Thyroid gland (tissue), 4 donors: ENCODE measurements around the gene PLEKHA8. TPM values are rescaled to one million over a fixed set of nuclear protein-coding genes. Genes with fewer than 3 reads are reported as not detected.

ENCODE experiments used
- DNase-seq, 2 donors: peaks; one replicate each; pipeline ENCODE4 v3.0.0-alpha.2; 2019
- H3K27ac ChIP-seq, 3 donors: fragments of 200-600 bp; sonication (generic); 1 replicate in 2 of 3; 2 replicates in 1 of 3; pipeline ENCODE4 v1.5.1; 2016 to 2019; ENCODE audit warnings: mild to moderate bottlenecking in 1 of 3, moderate library complexity in 1 of 3
- H3K27me3 ChIP-seq: fragments of 200-600 bp; sonication (generic); one replicate; pipeline ENCODE4 v1.5.1; 2019
- H3K36me3 ChIP-seq, 2 donors: fragments of 200-600 bp; sonication (generic); one replicate each; pipeline ENCODE4 v1.5.1; 2016 to 2019
- H3K4me1 ChIP-seq, 2 donors: fragments of 200-600 bp; sonication (generic); one replicate each; pipeline ENCODE4 v1.5.1; 2017 to 2019
- H3K4me3 ChIP-seq, 3 donors: fragments of 200-600 bp; sonication (generic); replicated peaks in 1 of 3; 1 replicate in 2 of 3; 2 replicates in 1 of 3; pipeline ENCODE4 v1.5.1; 2016; ENCODE audit warnings: mild to moderate bottlenecking in 1 of 3
- H3K9me3 ChIP-seq: fragments of 200-600 bp; sonication (generic); one replicate; pipeline ENCODE4 v1.5.1; 2017
- POLR2A ChIP-seq, 2 donors: fragments of 450-650 bp; IDR thresholded peaks; one replicate each; pipeline ENCODE4 v1.6.1; 2017; ENCODE audit warnings: antibody characterized with exemption in 2 of 2, mild to moderate bottlenecking in 2 of 2, moderate library complexity in 1 of 2
- WGBS, 2 donors: methylation state at CpG; one replicate each; pipeline ENCODE4 v1.1.5; 2017; 5-methylcytosine and 5-hydroxymethylcytosine counted together
- intact Hi-C: fragments of 100-400 bp; cut with DNase I; formaldehyde crosslinking; loops from one replicate; pipeline ENCODE4 v1.15.1; 2023
- total RNA-seq, 4 donors: library from RNA; depleted of rRNA; stranded (reverse); fragments of >200 nt; gene quantifications; one replicate each; pipeline ENCODE4 v1.2.3, GENCODE V29; 2016
- TF ChIP-seq, protein P1 (sequence below), 6 experiments: fragments of 200-600 bp in 3 of 6; fragments of 450-650 bp in 3 of 6; sonication (generic) in 3 of 6; IDR thresholded peaks; one replicate each; pipeline ENCODE4 v1.5.1; 2016 to 2019; ENCODE audit warnings: antibody characterized with exemption in 6 of 6, mild to moderate bottlenecking in 2 of 6, inconsistent platforms in 1 of 6, moderate library complexity in 1 of 6

Gene PLEKHA8
- total RNA-seq, 4 donors from 2014 or later = 7.1 to 13.3 (median 8.8) TPM

DNA sequence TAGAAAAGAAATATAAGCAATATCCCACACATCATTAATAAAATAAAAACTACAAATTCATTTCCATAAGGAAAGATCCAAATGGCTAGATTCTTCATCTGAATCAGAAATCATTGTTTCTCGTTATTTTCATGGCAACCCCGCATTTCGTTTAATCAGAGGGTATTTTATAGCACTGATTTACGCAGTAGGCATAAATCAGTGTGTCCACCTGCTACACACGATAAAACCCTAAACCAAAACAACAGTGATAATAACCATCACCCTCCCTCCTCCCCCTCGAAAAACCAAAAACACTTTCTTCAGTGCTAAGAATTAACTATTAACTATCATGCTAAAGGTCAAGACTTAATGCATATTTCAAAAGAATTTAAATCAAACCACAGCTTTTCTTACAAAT is 18.2 kb upstream of the PLEKHA8 start:
- H3K27me3 ChIP-seq = no peaks in the 10 kb centered on the region
- H3K27ac ChIP-seq = no peak overlapping the region
- TF ChIP-seq POLR2A (IDR thresholded peaks at IDR 0.05) = no peak
- TF ChIP-seq, protein P1, sequence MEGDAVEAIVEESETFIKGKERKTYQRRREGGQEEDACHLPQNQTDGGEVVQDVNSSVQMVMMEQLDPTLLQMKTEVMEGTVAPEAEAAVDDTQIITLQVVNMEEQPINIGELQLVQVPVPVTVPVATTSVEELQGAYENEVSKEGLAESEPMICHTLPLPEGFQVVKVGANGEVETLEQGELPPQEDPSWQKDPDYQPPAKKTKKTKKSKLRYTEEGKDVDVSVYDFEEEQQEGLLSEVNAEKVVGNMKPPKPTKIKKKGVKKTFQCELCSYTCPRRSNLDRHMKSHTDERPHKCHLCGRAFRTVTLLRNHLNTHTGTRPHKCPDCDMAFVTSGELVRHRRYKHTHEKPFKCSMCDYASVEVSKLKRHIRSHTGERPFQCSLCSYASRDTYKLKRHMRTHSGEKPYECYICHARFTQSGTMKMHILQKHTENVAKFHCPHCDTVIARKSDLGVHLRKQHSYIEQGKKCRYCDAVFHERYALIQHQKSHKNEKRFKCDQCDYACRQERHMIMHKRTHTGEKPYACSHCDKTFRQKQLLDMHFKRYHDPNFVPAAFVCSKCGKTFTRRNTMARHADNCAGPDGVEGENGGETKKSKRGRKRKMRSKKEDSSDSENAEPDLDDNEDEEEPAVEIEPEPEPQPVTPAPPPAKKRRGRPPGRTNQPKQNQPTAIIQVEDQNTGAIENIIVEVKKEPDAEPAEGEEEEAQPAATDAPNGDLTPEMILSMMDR (IDR thresholded peaks at IDR 0.05) = no peak
- H3K9me3 ChIP-seq = no peaks in the 10 kb centered on the region
- no peaks in the 10 kb centered on the region for H3K4me1 ChIP-seq
- DNase-seq = no peak
- intact Hi-C loops = no loop called here
- peaks cover 0 to 5% of the 10 kb centered on the region in 2 donors for H3K36me3 ChIP-seq
- WGBS, 2 donors = 91 to 93% methylated on average over 6 of the region's 6 CpGs
- H3K4me3 ChIP-seq = no peak overlapping the region

DNA sequence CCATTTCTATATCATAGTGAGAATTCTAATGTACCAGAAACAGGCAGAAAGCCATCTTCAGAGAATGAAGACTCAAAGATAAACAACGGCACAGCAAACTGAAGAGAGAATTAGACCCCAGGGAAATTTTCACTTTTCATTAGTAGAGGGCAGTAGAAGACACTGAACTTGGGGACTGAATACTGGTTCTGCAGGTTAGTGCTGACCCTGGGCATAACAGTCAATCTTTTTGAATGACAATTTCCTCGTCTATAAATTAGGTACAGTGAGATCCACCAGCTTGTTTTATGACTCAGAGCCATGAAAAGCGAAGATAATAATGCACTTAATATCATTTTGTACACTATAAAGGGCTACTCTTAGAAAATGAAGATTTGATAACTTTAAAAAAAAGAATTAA is 15.5 kb upstream of the PLEKHA8 start:
- Histone ChIP-seq H3K4me3 (no peak overlapping the region), H3K27ac (no peak overlapping the region), H3K9me3 (no peaks in the 10 kb centered on the region), H3K4me1 (no peaks in the 10 kb centered on the region), H3K36me3 (peaks cover 0 to 5% of the 10 kb centered on the region in 2 donors), H3K27me3 (no peaks in the 10 kb centered on the region)
- intact Hi-C loops = no loop called here
- TF ChIP-seq, protein P1 (IDR thresholded peaks at IDR 0.05) = no peak
- TF ChIP-seq POLR2A (IDR thresholded peaks at IDR 0.05) = no peak
- WGBS, 2 donors = 86 to 87% methylated on average over 3 of the region's 3 CpGs
- DNase-seq = no peak

DNA sequence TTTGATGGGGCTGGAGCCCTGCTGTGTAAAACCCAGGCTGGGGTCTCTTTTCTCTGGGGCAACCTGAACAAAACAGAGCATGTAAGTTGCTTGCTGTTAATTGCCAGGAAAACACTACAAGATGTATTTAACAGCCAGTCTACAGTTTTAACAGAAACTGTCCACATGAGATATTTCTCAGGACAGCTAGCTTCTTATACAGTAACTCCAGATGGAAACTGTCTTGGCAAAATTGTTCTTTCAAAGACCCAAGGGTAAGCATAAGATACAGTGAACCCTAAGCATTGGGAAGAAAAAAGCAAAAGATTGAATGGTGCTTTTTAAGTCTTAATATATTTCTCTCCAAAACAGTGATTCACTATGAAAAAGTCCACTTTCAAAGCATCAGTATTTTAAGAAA is 9.8 kb upstream of the PLEKHA8 start:
- no peak for DNase-seq
- Histone ChIP-seq H3K27ac (no peak overlapping the region), H3K4me1 (no peaks in the 10 kb centered on the region), H3K27me3 (no peaks in the 10 kb centered on the region), H3K36me3 (peaks cover 0 to 5% of the 10 kb centered on the region in 2 donors), H3K4me3 (no peak overlapping the region), H3K9me3 (no peaks in the 10 kb centered on the region)
- intact Hi-C loops = no loop called here
- TF ChIP-seq POLR2A (IDR thresholded peaks at IDR 0.05) = no peak
- TF ChIP-seq, protein P1 (IDR thresholded peaks at IDR 0.05) = no peak

DNA sequence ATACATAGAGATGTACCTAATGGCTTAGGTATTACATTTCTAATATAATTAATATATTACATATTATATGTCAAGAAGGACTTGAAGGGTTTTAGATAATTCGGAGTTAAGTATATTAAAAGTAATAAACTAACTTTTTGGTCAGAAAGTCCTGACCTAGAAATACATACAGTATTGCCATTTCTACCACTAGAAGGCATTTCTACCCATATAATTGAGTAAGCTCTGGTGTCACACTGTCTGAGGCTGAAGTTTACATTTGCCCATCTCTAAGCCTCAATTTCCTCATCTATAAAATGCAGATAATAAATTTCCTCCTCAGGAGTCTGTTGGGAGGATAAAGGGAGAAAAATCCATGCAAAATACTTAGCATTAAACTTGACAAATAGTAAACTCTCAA is 8.8 kb upstream of the PLEKHA8 start:
- intact Hi-C loops = no loop called here
- TF ChIP-seq POLR2A (IDR thresholded peaks at IDR 0.05) = no peak
- TF ChIP-seq, protein P1 (IDR thresholded peaks at IDR 0.05) = no peak
- no peak overlapping the region for H3K4me3 ChIP-seq
- no peaks in the 10 kb centered on the region for H3K9me3 ChIP-seq
- no peaks in the 10 kb centered on the region for H3K4me1 ChIP-seq
- no peaks in the 10 kb centered on the region for H3K27me3 ChIP-seq
- no peak for DNase-seq
- no peaks in the 10 kb centered on the region for H3K36me3 ChIP-seq
- H3K27ac ChIP-seq = no peak overlapping the region
- 92 to 93% methylated on average over 1 of the region's 1 CpG for WGBS, 2 donors

DNA sequence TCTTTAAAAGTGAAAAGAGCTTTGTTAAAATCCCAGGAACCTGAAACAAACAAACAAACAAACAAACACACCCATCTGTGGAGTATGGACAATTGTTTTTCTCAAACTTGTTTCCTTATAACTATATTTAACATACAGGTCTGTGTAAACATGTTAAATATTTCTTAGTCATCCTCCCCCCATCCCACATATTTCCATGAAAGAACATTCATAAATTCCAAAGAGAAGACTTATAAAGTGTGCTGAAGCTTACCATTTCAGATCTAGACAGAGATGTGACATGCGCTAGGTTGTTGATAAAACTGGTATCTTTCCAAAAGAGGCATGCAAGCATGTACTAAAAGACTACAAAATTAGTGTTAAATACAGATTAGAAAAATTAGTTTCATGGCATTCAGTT is 8.3 kb upstream of the PLEKHA8 start:
- H3K36me3 ChIP-seq = no peaks in the 10 kb centered on the region
- no peak overlapping the region for H3K4me3 ChIP-seq
- H3K9me3 ChIP-seq = no peaks in the 10 kb centered on the region
- no peak overlapping the region for H3K27ac ChIP-seq
- TF ChIP-seq POLR2A (IDR thresholded peaks at IDR 0.05) = no peak
- TF ChIP-seq, protein P1 (IDR thresholded peaks at IDR 0.05) = no peak
- H3K27me3 ChIP-seq = no peaks in the 10 kb centered on the region
- H3K4me1 ChIP-seq = peaks cover 0 to 6% of the 10 kb centered on the region in 2 donors
- 98 to 100% methylated on average over 1 of the region's 1 CpG for WGBS, 2 donors
- DNase-seq = no peak
- intact Hi-C loops = loop anchor here (10.0 kb wide), 1 partner anchor 115 kb away; the partner anchor contains the start of gene MTURN
